Spleen (tissue), 11 donors: ENCODE measurements around the gene KDM3B. TPM values are rescaled to one million over a fixed set of nuclear protein-coding genes. Genes with fewer than 3 reads are reported as not detected.

Experiments
- DNase-seq: peaks from one replicate; pipeline ENCODE4 v3.0.0-alpha.2; 2020
- H3K27ac ChIP-seq, 8 donors: fragments of 200-600 bp; sonication (generic) in 7 of 8; 1 replicate in 4 of 8; 2 replicates in 4 of 8; pipeline versions ENCODE4 v1.5.0 to v1.8.0; 2016 to 2021; ENCODE audit warnings: inconsistent platforms in 4 of 8, mild to moderate bottlenecking in 4 of 8, moderate library complexity in 1 of 8
- H3K27me3 ChIP-seq, 7 donors: fragments of 200-600 bp; sonication (generic) in 6 of 7; replicated peaks in 1 of 7; 1 replicate in 4 of 7; 2 replicates in 3 of 7; pipeline versions ENCODE4 v1.5.0 to v1.8.0; 2016 to 2021; ENCODE audit warnings: inconsistent platforms in 3 of 7, mild to moderate bottlenecking in 1 of 7
- H3K36me3 ChIP-seq, 6 donors: fragments of 200-600 bp; sonication (generic) in 5 of 6; 1 replicate in 4 of 6; 2 replicates in 2 of 6; pipeline versions ENCODE4 v1.5.0 to v1.8.0; 2016 to 2021; ENCODE audit warnings: inconsistent platforms in 2 of 6
- H3K4me1 ChIP-seq, 6 donors: fragments of 200-600 bp; sonication (generic) in 5 of 6; 1 replicate in 3 of 6; 2 replicates in 3 of 6; pipeline versions ENCODE4 v1.5.0 to v1.8.0; 2016 to 2021; ENCODE audit warnings: inconsistent platforms in 3 of 6
- H3K4me3 ChIP-seq, 8 donors: fragments of 200-600 bp; sonication (generic) in 7 of 8; 1 replicate in 4 of 8; 2 replicates in 4 of 8; pipeline versions ENCODE4 v1.5.0 to v1.8.0; 2016 to 2021; ENCODE audit warnings: inconsistent platforms in 4 of 8, mild to moderate bottlenecking in 4 of 8, moderate library complexity in 2 of 8
- H3K9me3 ChIP-seq, 8 donors: fragments of 200-600 bp; sonication (generic) in 7 of 8; 1 replicate in 4 of 8; 2 replicates in 4 of 8; pipeline versions ENCODE4 v1.5.0 to v1.8.0; 2016 to 2021; ENCODE audit warnings: inconsistent platforms in 4 of 8
- CTCF ChIP-seq, 11 experiments: fragments of 200-600 bp in 7 of 11; fragments of 450-650 bp in 4 of 11; sonication (generic) in 4 of 11; IDR thresholded peaks in 8 of 11; conservative IDR thresholded peaks in 3 of 11; 1 replicate in 7 of 11; 2 replicates in 4 of 11; pipeline versions ENCODE4 v1.4.0 to v1.8.0; 2016 to 2021; ENCODE audit warnings: antibody characterized with exemption in 11 of 11, inconsistent platforms in 4 of 11, mild to moderate bottlenecking in 1 of 11
- POLR2A ChIP-seq, 3 donors: fragments of 450-650 bp; IDR thresholded peaks; one replicate each; pipeline ENCODE4 v1.5.1; 2017; ENCODE audit warnings: antibody characterized with exemption in 3 of 3, mild to moderate bottlenecking in 1 of 3
- POLR2AphosphoS5 ChIP-seq, 3 donors: sonication (generic); formaldehyde crosslinking; IDR thresholded peaks; one replicate each; pipeline ENCODE4 v1.5.1; 2017; ENCODE audit warnings: antibody characterized with exemption in 3 of 3
- WGBS, 5 donors: extraction: QIAGEN DNeasy Blood & Tissue Kit in 3 of 5; methylation state at CpG; one replicate each; pipeline versions ENCODE4 v1.1.5 to v1.1.7; 2013 to 2018; 5-methylcytosine and 5-hydroxymethylcytosine counted together
- intact Hi-C: fragments of 100-400 bp; cut with DNase I; formaldehyde crosslinking; loops from one replicate; pipeline ENCODE4 v1.15.0; 2023; ENCODE audit warnings: low total_unique reads
- polyA plus RNA-seq, 3 donors: library from polyadenylated mRNA; stranded (reverse); fragments of 200-250 nt; gene quantifications; one replicate each; pipeline ENCODE4 v1.2.1, GENCODE V29; 2013
- total RNA-seq, 7 donors: library from RNA; depleted of rRNA in 3 of 7; stranded (reverse); fragments of >200 nt in 3 of 7; fragmentation: NEBNext Ultra II Directional in 4 of 7; extraction: Animal tissue kit (Norgen Biotek cat#: 25700) in 4 of 7; gene quantifications; one replicate each; pipeline versions ENCODE4 v1.1.0 to v1.2.1, GENCODE V29; 2016 to 2021
- donor health status: healthy with polysubstance abuse.
- donor health status: DM: no; HTN: no; CAD: no; lungs with moderate emphysema.
- donor health status: DM: no; HTN: no; CAD: no.
- donor health status: Bipolar disorder and iron deficiency.
- donor health status: healthy.
- donor health status: DM: no; HTN: no; CAD: no.
- donor health status: DM: yes; HTN: yes; CAD: no.

The KDM3B gene
- total and polyA plus RNA-seq, 10 donors = 21.6 to 90.6 (median 75.1) TPM

GRCh38 chr5:138372225-138372624 is 19.7 kb downstream of the KDM3B start:
- no peak for DNase-seq
- intact Hi-C loops = no loop called here

GRCh38 chr5:138372653-138373052 is 20.2 kb downstream of the KDM3B start:
- 63 to 86% (median 77%) methylated on average over 5 of the region's 5 CpGs for WGBS, 5 donors
- intact Hi-C loops = no loop called here
- H3K36me3 ChIP-seq = peaks cover 5 to 58% (median 49%) of the 10 kb centered on the region in 6 donors
- H3K27ac ChIP-seq = peak overlapping the region in 2 of 8 donors; percentile 25 to 92
- H3K27me3 ChIP-seq = no peaks in the 10 kb centered on the region
- no peaks in the 10 kb centered on the region for H3K9me3 ChIP-seq
- DNase-seq = no peak
- peaks cover 12 to 57% (median 46%) of the 10 kb centered on the region in 6 donors for H3K4me1 ChIP-seq
- H3K4me3 ChIP-seq = no peak overlapping the region
- TF ChIP-seq POLR2AphosphoS5 (IDR thresholded peaks at IDR 0.05) (no peak), CTCF (IDR thresholded peaks at IDR 0.05 in 8 of 11, conservative IDR thresholded peaks at IDR 0.05 in 3 of 11) (no peak), POLR2A (IDR thresholded peaks at IDR 0.05) (no peak)

More at GRCh38 chr5:138372225-138372624, 19.7 kb downstream of the KDM3B start:
- H3K27me3 ChIP-seq = no peaks in the 10 kb centered on the region
- no peaks in the 10 kb centered on the region for H3K9me3 ChIP-seq
- H3K36me3 ChIP-seq = peaks cover 3 to 54% (median 45%) of the 10 kb centered on the region in 6 donors
- 56 to 68% (median 59%) methylated on average over 1 of the region's 1 CpG for WGBS, 5 donors
- H3K4me3 ChIP-seq = no peak overlapping the region
- TF ChIP-seq POLR2AphosphoS5 (IDR thresholded peaks at IDR 0.05) = no peak
- no peak for TF ChIP-seq CTCF (IDR thresholded peaks at IDR 0.05 in 8 of 11, conservative IDR thresholded peaks at IDR 0.05 in 3 of 11)
- no peak for TF ChIP-seq POLR2A (IDR thresholded peaks at IDR 0.05)
- H3K27ac ChIP-seq = peak overlapping the region in 3 of 8 donors; percentile 25 to 92 (median 90)
- H3K4me1 ChIP-seq = peaks cover 12 to 61% (median 50%) of the 10 kb centered on the region in 6 donors

- no peaks in the 10 kb centered on the region for H3K27me3 ChIP-seq
- no peaks in the 10 kb centered on the region for H3K9me3 ChIP-seq
- H3K27ac ChIP-seq = no peak overlapping the region
- H3K36me3 ChIP-seq = peaks cover 1 to 100% (median 94%) of the 10 kb centered on the region in 6 donors
- 95 to 97% (median 96%) methylated on average over 8 of the region's 8 CpGs for WGBS, 5 donors
- H3K4me1 ChIP-seq = no peaks in the 10 kb centered on the region
- no peak overlapping the region for H3K4me3 ChIP-seq
- no peak for TF ChIP-seq POLR2AphosphoS5 (IDR thresholded peaks at IDR 0.05)
- no peak for TF ChIP-seq POLR2A (IDR thresholded peaks at IDR 0.05)
- TF ChIP-seq CTCF (IDR thresholded peaks at IDR 0.05 in 8 of 11, conservative IDR thresholded peaks at IDR 0.05 in 3 of 11) = no peak
- no peak for DNase-seq
- intact Hi-C loops = no loop called here
These were observed 29.9 kb downstream of the KDM3B start for GRCh38 chr5:138382347-138382746.

- peaks cover 0 to 100% (median 72%) of the 10 kb centered on the region in 6 donors for H3K36me3 ChIP-seq
- DNase-seq = no peak
- TF ChIP-seq POLR2AphosphoS5 (IDR thresholded peaks at IDR 0.05) (no peak), POLR2A (IDR thresholded peaks at IDR 0.05) (no peak), CTCF (IDR thresholded peaks at IDR 0.05 in 8 of 11, conservative IDR thresholded peaks at IDR 0.05 in 3 of 11) (no peak)
These were observed 33.2 kb downstream of the KDM3B start for GRCh38 chr5:138385660-138386059.

More at GRCh38 chr5:138385660-138386059, 33.2 kb downstream of the KDM3B start:
- 93 to 98% (median 96%) methylated on average over 1 of the region's 1 CpG for WGBS, 5 donors
- Histone ChIP-seq H3K9me3 (no peaks in the 10 kb centered on the region), H3K4me3 (no peak overlapping the region), H3K4me1 (no peaks in the 10 kb centered on the region), H3K27ac (no peak overlapping the region), H3K27me3 (no peaks in the 10 kb centered on the region)
- intact Hi-C loops = no loop called here
